HepG2 (cell line): ENCODE data around the gene CNOT8. TPM values are rescaled to one million over a fixed set of nuclear protein-coding genes. Genes with fewer than 3 reads are reported as not detected.

Source experiments
- CCDC6 ChIP-seq: sonication (generic); formaldehyde crosslinking; IDR thresholded peaks from 2 replicates; pipeline ENCODE4 v1.8.1; 2022; ENCODE audit warnings: mild to moderate bottlenecking, missing genetic modification reagents, moderate library complexity
- MAFF ChIP-seq: IDR thresholded peaks from 2 replicates; pipeline ENCODE4 v1.6.1; 2011; ENCODE audit warnings: low read depth, low read length, improper control_type of control experiment
- MATR3 ChIP-seq: sonication (generic); formaldehyde crosslinking; IDR thresholded peaks from 2 replicates; pipeline ENCODE4 v1.4.0; 2020; ENCODE audit warnings: missing genetic modification reagents
- MTA3 ChIP-seq: sonication (generic); formaldehyde crosslinking; IDR thresholded peaks from 2 replicates; pipeline ENCODE4 v1.4.0; 2020; ENCODE audit warnings: missing genetic modification reagents
- MYNN ChIP-seq: sonication (generic); formaldehyde crosslinking; IDR thresholded peaks from 2 replicates; pipeline ENCODE4 v1.4.0; 2020; ENCODE audit warnings: mild to moderate bottlenecking, low read depth, missing genetic modification reagents
- SOX5 ChIP-seq: IDR thresholded peaks from 2 replicates; pipeline ENCODE4 v1.6.1; 2016; ENCODE audit warnings: borderline replicate concordance
- ZBTB3 ChIP-seq: sonication (generic); formaldehyde crosslinking; IDR thresholded peaks from 2 replicates; pipeline ENCODE4 v1.4.0; 2020; ENCODE audit warnings: low read depth, mild to moderate bottlenecking, moderate library complexity, missing genetic modification reagents, borderline replicate concordance
- ZFP36 ChIP-seq: fragments of 150-350 bp; IDR thresholded peaks from 2 replicates; pipeline ENCODE4 v1.6.1; 2018; ENCODE audit warnings: borderline replicate concordance, low read length, low read depth; ENCODE audit not compliant: partially characterized antibody
- ZKSCAN5 ChIP-seq: sonication (generic); formaldehyde crosslinking; IDR thresholded peaks from 2 replicates; pipeline ENCODE4 v1.5.1; 2020; ENCODE audit warnings: mild to moderate bottlenecking, missing genetic modification reagents
- ZNF225 ChIP-seq: sonication (generic); formaldehyde crosslinking; IDR thresholded peaks from 2 replicates; pipeline ENCODE4 v1.4.0; 2020; ENCODE audit warnings: mild to moderate bottlenecking, missing genetic modification reagents
- ZNF24 ChIP-seq: fragments of 450-650 bp; IDR thresholded peaks from 2 replicates; pipeline ENCODE4 v1.6.1; 2017; ENCODE audit warnings: antibody characterized with exemption, mild to moderate bottlenecking
- ZNF770 ChIP-seq: sonication (generic); formaldehyde crosslinking; IDR thresholded peaks from 2 replicates; pipeline ENCODE4 v1.5.0; 2020; ENCODE audit warnings: mild to moderate bottlenecking, missing genetic modification reagents
- ZNF816 ChIP-seq: sonication (generic); formaldehyde crosslinking; IDR thresholded peaks from 2 replicates; pipeline ENCODE4 v1.8.0; 2022; ENCODE audit warnings: missing genetic modification reagents, mild to moderate bottlenecking, borderline replicate concordance
- polyA plus RNA-seq, 8 experiments: library from polyadenylated mRNA; depleted of rRNA in 3 of 8; stranded (reverse) in 7 of 8; unstranded in 1 of 8; fragments of >200 nt; fragmentation: Illumina TruSeq in 4 of 8; extraction: Trizol in 4 of 8; gene quantifications; 2 replicates each; pipeline versions ENCODE4 v1.2.1 to v1.2.3, GENCODE V29; 2011 to 2016; ENCODE audit warnings: low read depth in 4 of 8, missing spikeins in 1 of 8, mixed read lengths in 1 of 8; ENCODE audit not compliant: insufficient read depth in 1 of 8
- total RNA-seq, 5 experiments: library from RNA; depleted of rRNA; stranded (reverse); fragments of >200 nt; fragmentation: Illumina TruSeq; extraction: Trizol; gene quantifications; 2 replicates each; pipeline ENCODE4 v1.2.3, GENCODE V29; 2016; ENCODE audit warnings: low read depth in 1 of 5
- TF ChIP-seq, protein P1 (sequence below): sonication (generic); formaldehyde crosslinking; IDR thresholded peaks from 2 replicates; pipeline ENCODE4 v1.5.0; 2020; ENCODE audit warnings: mild to moderate bottlenecking, missing genetic modification reagents, borderline replicate concordance
- TF ChIP-seq, protein P2 (sequence below): IDR thresholded peaks from 2 replicates; pipeline ENCODE4 v1.6.1; 2016
- TF ChIP-seq, protein P3 (sequence below): sonication (generic); formaldehyde crosslinking; IDR thresholded peaks from 2 replicates; pipeline ENCODE4 v1.4.0; 2020; ENCODE audit warnings: missing genetic modification reagents, mild to moderate bottlenecking, borderline replicate concordance

CNOT8 gene
- total and polyA plus RNA-seq, 2 of the 13 experiments (the other 11 are each of a cell fraction or from before 2014, with no cell fraction given), result 37.1 to 74.9 TPM

DNA sequence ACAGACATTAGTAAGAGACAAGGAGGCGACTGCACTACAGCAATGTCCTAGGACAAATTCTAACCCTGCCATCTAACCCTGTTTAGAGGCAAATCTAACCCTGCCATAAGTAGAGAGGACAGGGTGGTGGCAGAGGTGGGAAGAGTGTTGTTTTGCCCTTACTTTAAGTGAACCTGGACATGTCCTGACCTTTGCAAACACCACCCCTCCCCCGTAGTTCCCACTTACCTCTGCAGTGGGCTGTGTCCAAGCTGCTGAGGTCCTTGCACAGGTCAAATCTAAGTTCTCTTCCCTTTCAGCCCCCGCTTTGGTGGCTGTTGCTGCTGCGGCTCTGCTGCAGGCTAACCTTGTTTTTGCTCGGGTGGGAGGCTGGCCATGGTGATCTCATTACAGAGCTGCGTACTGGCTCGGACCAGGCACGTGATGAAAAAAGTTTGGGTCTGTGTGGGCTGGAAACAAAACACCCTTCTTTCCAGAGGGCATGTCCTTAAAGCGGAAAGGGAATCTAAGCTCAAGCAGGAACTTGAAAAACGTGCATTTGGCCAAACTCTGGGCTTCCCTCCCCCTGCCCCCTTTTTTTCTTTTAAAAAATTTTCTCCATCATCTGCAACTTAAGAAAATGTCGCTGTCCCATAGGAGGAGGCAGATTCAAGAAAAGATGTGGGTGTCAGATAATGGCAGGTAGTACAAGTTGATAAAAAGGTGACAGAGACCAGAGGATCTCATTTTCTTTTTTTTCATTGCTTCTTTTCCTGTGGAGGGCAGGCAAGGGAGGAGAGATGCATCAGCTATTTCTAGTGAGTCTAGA lies 8.0 kb upstream of the CNOT8 start, which contains the start of gene FAXDC2 (continued):
- TF ChIP-seq, protein P1, sequence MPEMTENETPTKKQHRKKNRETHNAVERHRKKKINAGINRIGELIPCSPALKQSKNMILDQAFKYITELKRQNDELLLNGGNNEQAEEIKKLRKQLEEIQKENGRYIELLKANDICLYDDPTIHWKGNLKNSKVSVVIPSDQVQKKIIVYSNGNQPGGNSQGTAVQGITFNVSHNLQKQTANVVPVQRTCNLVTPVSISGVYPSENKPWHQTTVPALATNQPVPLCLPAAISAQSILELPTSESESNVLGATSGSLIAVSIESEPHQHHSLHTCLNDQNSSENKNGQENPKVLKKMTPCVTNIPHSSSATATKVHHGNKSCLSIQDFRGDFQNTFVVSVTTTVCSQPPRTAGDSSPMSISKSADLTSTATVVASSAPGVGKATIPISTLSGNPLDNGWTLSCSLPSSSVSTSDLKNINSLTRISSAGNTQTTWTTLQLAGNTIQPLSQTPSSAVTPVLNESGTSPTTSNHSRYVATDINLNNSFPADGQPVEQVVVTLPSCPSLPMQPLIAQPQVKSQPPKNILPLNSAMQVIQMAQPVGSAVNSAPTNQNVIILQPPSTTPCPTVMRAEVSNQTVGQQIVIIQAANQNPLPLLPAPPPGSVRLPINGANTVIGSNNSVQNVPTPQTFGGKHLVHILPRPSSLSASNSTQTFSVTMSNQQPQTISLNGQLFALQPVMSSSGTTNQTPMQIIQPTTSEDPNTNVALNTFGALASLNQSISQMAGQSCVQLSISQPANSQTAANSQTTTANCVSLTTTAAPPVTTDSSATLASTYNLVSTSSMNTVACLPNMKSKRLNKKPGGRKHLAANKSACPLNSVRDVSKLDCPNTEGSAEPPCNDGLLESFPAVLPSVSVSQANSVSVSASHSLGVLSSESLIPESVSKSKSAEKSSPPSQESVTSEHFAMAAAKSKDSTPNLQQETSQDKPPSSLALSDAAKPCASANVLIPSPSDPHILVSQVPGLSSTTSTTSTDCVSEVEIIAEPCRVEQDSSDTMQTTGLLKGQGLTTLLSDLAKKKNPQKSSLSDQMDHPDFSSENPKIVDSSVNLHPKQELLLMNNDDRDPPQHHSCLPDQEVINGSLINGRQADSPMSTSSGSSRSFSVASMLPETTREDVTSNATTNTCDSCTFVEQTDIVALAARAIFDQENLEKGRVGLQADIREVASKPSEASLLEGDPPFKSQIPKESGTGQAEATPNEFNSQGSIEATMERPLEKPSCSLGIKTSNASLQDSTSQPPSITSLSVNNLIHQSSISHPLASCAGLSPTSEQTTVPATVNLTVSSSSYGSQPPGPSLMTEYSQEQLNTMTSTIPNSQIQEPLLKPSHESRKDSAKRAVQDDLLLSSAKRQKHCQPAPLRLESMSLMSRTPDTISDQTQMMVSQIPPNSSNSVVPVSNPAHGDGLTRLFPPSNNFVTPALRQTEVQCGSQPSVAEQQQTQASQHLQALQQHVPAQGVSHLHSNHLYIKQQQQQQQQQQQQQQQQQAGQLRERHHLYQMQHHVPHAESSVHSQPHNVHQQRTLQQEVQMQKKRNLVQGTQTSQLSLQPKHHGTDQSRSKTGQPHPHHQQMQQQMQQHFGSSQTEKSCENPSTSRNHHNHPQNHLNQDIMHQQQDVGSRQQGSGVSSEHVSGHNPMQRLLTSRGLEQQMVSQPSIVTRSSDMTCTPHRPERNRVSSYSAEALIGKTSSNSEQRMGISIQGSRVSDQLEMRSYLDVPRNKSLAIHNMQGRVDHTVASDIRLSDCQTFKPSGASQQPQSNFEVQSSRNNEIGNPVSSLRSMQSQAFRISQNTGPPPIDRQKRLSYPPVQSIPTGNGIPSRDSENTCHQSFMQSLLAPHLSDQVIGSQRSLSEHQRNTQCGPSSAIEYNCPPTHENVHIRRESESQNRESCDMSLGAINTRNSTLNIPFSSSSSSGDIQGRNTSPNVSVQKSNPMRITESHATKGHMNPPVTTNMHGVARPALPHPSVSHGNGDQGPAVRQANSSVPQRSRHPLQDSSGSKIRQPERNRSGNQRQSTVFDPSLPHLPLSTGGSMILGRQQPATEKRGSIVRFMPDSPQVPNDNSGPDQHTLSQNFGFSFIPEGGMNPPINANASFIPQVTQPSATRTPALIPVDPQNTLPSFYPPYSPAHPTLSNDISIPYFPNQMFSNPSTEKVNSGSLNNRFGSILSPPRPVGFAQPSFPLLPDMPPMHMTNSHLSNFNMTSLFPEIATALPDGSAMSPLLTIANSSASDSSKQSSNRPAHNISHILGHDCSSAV (CRISPR knock-in tag), result no peak
- TF ChIP-seq ZKSCAN5, result no peak
- TF ChIP-seq ZFP36, result no peak
- TF ChIP-seq MAFF, result no peak
- TF ChIP-seq ZNF225 (CRISPR knock-in tag), result no peak
- TF ChIP-seq MYNN (CRISPR knock-in tag), result no peak
- no peak for TF ChIP-seq ZBTB3 (CRISPR knock-in tag)
- TF ChIP-seq CCDC6 (CRISPR knock-in tag), result no peak
- no peak for TF ChIP-seq MATR3
- TF ChIP-seq ZNF816 (CRISPR knock-in tag), result no peak
- no peak; the same call in 1 of the 2 replicates for TF ChIP-seq ZNF770 (CRISPR knock-in tag)
- TF ChIP-seq MTA3, result no peak
- peak; percentile 45; the same call in 1 of the 2 replicates for TF ChIP-seq SOX5 (CRISPR knock-in tag)
- TF ChIP-seq, protein P2, sequence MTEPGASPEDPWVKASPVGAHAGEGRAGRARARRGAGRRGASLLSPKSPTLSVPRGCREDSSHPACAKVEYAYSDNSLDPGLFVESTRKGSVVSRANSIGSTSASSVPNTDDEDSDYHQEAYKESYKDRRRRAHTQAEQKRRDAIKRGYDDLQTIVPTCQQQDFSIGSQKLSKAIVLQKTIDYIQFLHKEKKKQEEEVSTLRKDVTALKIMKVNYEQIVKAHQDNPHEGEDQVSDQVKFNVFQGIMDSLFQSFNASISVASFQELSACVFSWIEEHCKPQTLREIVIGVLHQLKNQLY (CRISPR knock-in tag), result no peak
- TF ChIP-seq ZNF24, result no peak
- TF ChIP-seq, protein P3, sequence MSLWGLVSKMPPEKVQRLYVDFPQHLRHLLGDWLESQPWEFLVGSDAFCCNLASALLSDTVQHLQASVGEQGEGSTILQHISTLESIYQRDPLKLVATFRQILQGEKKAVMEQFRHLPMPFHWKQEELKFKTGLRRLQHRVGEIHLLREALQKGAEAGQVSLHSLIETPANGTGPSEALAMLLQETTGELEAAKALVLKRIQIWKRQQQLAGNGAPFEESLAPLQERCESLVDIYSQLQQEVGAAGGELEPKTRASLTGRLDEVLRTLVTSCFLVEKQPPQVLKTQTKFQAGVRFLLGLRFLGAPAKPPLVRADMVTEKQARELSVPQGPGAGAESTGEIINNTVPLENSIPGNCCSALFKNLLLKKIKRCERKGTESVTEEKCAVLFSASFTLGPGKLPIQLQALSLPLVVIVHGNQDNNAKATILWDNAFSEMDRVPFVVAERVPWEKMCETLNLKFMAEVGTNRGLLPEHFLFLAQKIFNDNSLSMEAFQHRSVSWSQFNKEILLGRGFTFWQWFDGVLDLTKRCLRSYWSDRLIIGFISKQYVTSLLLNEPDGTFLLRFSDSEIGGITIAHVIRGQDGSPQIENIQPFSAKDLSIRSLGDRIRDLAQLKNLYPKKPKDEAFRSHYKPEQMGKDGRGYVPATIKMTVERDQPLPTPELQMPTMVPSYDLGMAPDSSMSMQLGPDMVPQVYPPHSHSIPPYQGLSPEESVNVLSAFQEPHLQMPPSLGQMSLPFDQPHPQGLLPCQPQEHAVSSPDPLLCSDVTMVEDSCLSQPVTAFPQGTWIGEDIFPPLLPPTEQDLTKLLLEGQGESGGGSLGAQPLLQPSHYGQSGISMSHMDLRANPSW (CRISPR knock-in tag), result no peak
